ENCODE results near the gene HINFP. TPM values are rescaled to one million over a fixed set of nuclear protein-coding genes. Genes with fewer than 3 reads are reported as not detected.

Gene HINFP
- total RNA-seq: 10.1 and 15.5 TPM in 2 replicates

GRCh38 chr11:119121008-119121810 is at the start of gene HINFP:
Gene HINFP, plus strand, starts transcription at chr11:119121580. Its CDS starts 5,365 bp downstream, at chr11:119126945.

DNA sequence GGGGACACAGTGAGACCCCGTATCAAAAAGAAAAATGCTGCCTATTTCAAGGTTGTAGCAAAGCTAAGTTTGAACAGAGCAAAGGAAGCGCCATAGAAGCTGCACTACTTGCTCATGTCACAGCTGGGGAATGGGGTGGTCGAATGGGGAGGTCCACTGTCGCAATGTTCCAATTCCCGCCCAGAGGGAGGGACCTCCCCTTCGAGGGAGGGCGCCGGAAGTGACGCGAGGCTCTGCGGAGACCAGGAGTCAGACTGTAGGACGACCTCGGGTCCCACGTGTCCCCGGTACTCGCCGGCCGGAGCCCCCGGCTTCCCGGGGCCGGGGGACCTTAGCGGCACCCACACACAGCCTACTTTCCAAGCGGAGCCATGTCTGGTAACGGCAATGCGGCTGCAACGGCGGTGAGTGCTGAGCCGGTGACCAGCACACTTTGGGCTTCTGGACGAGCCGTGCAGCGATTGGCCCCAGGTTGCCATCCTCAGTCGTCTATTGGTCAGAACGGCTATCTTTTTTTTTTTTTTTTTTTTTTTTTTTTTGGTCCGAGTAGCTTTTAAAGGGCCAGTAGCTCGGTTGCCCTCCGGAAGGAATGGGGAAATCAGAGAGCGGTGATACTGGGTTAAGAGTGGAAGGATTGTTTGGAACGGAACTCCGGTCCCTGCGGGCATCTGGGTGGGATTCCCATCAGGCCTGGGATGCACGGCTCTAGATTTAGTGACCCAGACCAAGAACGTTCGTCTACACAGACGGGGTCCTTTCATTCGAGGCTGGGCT is 36.5 kb upstream of the HINFP start, which contains the start of gene HMBS:
HMBS (plus strand) TSS at position 219 of the 774 bp plus-strand sequence; CDS start at position 372, 153 bp downstream.

DNA sequence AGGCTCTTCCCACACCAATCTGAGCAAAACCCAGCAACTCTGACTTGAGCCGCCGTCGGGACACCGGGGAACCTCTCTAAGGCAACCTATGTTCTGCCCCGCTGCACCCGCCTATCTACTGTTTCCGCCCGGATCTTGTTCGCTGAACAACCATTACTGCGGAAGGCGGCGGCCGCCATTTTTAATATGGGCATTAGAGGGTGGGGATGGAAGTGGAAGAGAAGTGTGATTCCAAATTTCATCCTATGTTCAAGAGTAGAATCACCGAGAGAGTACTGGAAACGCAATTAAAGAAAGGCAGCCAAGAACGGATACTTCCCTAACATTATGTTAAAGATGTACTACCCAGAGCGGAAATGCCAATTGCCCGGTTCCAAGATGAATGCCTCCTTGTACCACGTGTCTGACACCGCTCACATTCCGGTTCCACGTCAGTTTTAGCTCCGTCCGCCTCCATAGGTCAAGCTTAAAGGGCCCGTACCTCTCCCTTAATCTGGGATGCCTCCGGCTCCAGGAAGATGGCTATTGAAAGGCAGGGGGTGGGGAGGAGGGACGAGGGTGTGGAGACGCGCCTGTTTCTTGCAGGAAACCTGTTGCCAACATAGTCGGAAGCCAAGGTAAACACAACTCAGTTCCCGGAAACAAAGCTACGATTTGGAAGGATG is 19.5 kb upstream of the HINFP start, which contains the start of gene DPAGT1:
DPAGT1 (minus strand) TSS at position 95 of the 665 bp plus-strand sequence. CDS start 198 bp downstream, outside the sequence.

GRCh38 chr11:119106564-119107537 is 14.5 kb upstream of the HINFP start, which contains the start of gene C2CD2L:
Gene C2CD2L, plus strand, starts transcription at chr11:119107344. Its CDS starts 398 bp downstream, at chr11:119107742.

DNA sequence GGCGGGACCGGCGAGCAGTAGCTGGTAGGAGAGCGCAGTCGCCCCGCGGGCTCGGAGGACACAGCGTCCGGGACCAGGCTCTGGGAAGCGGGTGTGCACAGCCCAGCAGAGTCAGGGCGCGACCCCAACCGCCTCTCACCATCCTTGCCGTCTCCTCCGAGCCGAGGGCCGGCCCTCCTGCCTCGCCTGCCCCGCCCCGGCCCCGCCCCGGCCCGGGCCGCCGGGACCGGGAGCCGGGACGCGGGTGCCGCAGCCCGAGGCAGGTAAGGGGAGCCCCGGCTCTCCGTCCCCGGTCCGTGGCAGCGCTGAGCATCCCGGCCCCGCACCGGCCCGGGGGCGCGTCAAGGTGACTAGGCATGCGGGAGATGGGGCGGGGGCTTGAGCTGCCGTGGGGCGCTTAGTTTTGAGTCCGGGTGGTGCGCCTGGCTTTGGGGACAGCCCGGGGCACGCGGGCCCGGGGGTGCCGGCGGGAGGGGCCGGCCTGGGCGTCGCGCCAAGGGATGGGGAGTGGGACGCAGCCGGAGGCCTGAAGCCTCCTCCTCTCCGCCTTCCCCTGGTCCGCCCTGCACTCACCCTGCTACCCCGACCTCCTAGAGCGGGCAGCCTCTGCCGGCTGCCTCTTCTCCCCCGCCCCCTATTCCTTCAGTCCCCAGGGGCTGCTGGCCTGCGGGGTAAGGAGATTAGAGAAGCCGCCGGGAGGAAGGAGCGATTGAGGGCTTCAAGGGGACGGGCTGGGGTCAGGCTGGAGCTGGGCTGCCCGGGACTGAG is 27.8 kb downstream of the HINFP start, which contains the start of gene ABCG4:
ABCG4 (plus strand) TSS at position 35 of the 768 bp plus-strand sequence. CDS start 914 bp downstream, outside the sequence.

GRCh38 chr11:119168471-119169281 is 47.3 kb downstream of the HINFP start, which contains the start of gene NLRX1:
Gene NLRX1, plus strand, starts transcription at chr11:119168725. Its CDS starts 2,679 bp downstream, at chr11:119171404.

Other genes starting within 250 kb of the HINFP start
- not detected in 2 replicates for gene CXCR5, start 237.7 kb upstream of the HINFP start, total RNA-seq
- 21.3 and 49.2 TPM in 2 replicates for gene BCL9L, start 195.7 kb upstream of the HINFP start, total RNA-seq
- gene UPK2, start 165.3 kb upstream of the HINFP start, total RNA-seq: not detected in 2 replicates
- gene FOXR1, start 149.8 kb upstream of the HINFP start, total RNA-seq: not detected in 2 replicates
- 2.3 and 10.1 TPM in 2 replicates for gene CENATAC, start 123.4 kb upstream of the HINFP start, total RNA-seq
- gene RPS25, start 103.2 kb upstream of the HINFP start, total RNA-seq: 2,402 and 3,197 TPM in 2 replicates
- 61.6 and 139 TPM in 2 replicates for gene TRAPPC4, start 102.8 kb upstream of the HINFP start, total RNA-seq
- 15.3 and 19.8 TPM in 2 replicates for gene SLC37A4, start 90.7 kb upstream of the HINFP start, total RNA-seq
- gene HYOU1, start 64.4 kb upstream of the HINFP start, total RNA-seq: 80.2 and 160 TPM in 2 replicates
- gene VPS11, start 53.8 kb upstream of the HINFP start, total RNA-seq: 19.5 and 20.4 TPM in 2 replicates
- 41.4 and 51.0 TPM in 2 replicates for gene HMBS, start 36.7 kb upstream of the HINFP start, total RNA-seq
- 31.3 and 32.2 TPM in 2 replicates for gene DPAGT1, start 19.7 kb upstream of the HINFP start, total RNA-seq
- 5.6 and 6.0 TPM in 2 replicates for gene C2CD2L, start 14.2 kb upstream of the HINFP start, total RNA-seq
- 0.26 and 0.72 TPM in 2 replicates for gene ABCG4, start 27.5 kb downstream of the HINFP start, total RNA-seq
- 8.5 and 8.9 TPM in 2 replicates for gene NLRX1, start 47.1 kb downstream of the HINFP start, total RNA-seq
- not detected in 2 replicates for gene NHERF4, start 63.9 kb downstream of the HINFP start, total RNA-seq
- 15.8 and 16.5 TPM in 2 replicates for gene CBL, start 84.8 kb downstream of the HINFP start, total RNA-seq
- gene MCAM, start 195.6 kb downstream of the HINFP start, total RNA-seq: 216 and 225 TPM in 2 replicates
- gene RNF26, start 212.9 kb downstream of the HINFP start, total RNA-seq: 21.7 and 24.7 TPM in 2 replicates
- gene C1QTNF5, start 219.3 kb downstream of the HINFP start, total RNA-seq: 11.9 and 37.4 TPM in 2 replicates
- gene MFRP, start 225.1 kb downstream of the HINFP start, total RNA-seq: 0.08 TPM in 1 of 2 replicates, not detected in the other

Measured in epithelial cell of alveolus of lung (primary cell).